ENCODE measurements around the gene SNAPC2. TPM values are rescaled to one million over a fixed set of nuclear protein-coding genes. Genes with fewer than 3 reads are reported as not detected.

SNAPC2 gene, protein sequence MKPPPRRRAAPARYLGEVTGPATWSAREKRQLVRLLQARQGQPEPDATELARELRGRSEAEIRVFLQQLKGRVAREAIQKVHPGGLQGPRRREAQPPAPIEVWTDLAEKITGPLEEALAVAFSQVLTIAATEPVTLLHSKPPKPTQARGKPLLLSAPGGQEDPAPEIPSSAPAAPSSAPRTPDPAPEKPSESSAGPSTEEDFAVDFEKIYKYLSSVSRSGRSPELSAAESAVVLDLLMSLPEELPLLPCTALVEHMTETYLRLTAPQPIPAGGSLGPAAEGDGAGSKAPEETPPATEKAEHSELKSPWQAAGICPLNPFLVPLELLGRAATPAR
- 26.7 and 36.4 TPM in 2 replicates for total RNA-seq

GRCh38 chr19:7919610-7920518, at the start of gene SNAPC2:
Gene SNAPC2 (plus strand): TSS chr19:7920338. CDS start chr19:7920367, 29 bp downstream.

GRCh38 chr19:7874076-7874896, 45.9 kb upstream of the SNAPC2 start, which contains the start of gene PRR36:
Gene PRR36 (minus strand): TSS chr19:7874390. CDS start chr19:7873689, 701 bp downstream.

DNA sequence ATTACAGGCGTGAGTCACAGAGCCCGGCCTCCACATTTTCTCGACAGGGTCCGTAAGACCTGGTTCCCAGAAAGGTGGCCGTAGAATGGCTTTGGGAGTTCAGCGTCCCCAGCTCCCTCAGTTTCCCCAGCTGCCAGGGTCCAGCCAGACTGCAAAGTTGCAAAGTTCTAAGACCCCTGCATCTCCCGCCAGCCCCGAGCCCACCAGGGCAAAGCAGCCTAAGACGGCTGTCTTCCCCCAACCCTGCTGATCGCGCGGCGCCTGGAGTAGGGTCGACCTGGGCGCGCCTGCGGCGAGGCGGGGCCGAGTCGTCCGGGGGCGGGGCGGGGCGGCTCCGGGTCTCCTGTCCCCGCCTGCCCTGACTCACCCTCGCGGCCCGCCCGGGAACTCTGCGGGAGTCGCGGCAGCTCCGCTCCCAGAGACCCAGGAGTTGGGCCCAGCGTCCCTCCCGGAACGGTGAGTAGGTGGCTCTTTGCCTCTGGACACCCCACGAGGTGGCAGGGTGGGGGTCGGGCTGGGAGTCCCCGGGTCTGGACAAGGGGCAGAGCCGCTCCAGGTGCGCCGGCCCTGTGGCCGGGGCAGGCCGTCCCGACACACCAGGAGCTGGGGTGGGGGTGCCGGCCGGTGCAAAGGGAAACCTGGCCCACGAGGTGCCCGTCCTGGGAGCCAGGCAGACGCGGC, 31.9 kb upstream of the SNAPC2 start, which contains the start of gene LRRC8E:
Gene LRRC8E (plus strand): TSS at position 366 of the 681 bp plus-strand sequence. CDS start 7,094 bp downstream, outside the sequence.

GRCh38 chr19:7903244-7904073, 16.7 kb upstream of the SNAPC2 start, which contains the start of gene MAP2K7:
Gene MAP2K7 (plus strand): TSS chr19:7903877. CDS start chr19:7903945, 68 bp downstream.

GRCh38 chr19:7914598-7915045, 5.5 kb upstream of the SNAPC2 start, which contains the start of gene TGFBR3L:
Gene TGFBR3L (plus strand): TSS chr19:7914830.

GRCh38 chr19:7926021-7926726, 6.0 kb downstream of the SNAPC2 start, which contains the start of gene CTXN1:
Gene CTXN1 (minus strand): TSS chr19:7926135. CDS start chr19:7925538, 597 bp downstream.

GRCh38 chr19:7943444-7944176, 23.5 kb downstream of the SNAPC2 start, which contains the start of gene TIMM44:
Gene TIMM44 (minus strand): TSS chr19:7943666. CDS start chr19:7943651, 15 bp downstream.

Other genes starting within 250 kb of the SNAPC2 start
- not detected in 2 replicates for gene MCEMP1, start 243.2 kb upstream of the SNAPC2 start, total RNA-seq
- gene TRAPPC5, start 239.5 kb upstream of the SNAPC2 start, total RNA-seq = 121 and 125 TPM in 2 replicates
- not detected in 2 replicates for gene FCER2, start 218.2 kb upstream of the SNAPC2 start, total RNA-seq
- gene CLEC4G, start 188.2 kb upstream of the SNAPC2 start, total RNA-seq = not detected in 2 replicates
- gene CD209, start 172.8 kb upstream of the SNAPC2 start, total RNA-seq = not detected in 2 replicates
- gene CLEC4M, start 157.1 kb upstream of the SNAPC2 start, total RNA-seq = not detected in 2 replicates
- gene EVI5L, start 90.1 kb upstream of the SNAPC2 start, total RNA-seq = 14.2 and 18.0 TPM in 2 replicates
- gene PRR36, start 45.9 kb upstream of the SNAPC2 start, total RNA-seq = not detected in 2 replicates
- 7.6 and 9.9 TPM in 2 replicates for gene LRRC8E, start 31.8 kb upstream of the SNAPC2 start, total RNA-seq
- gene MAP2K7, start 16.5 kb upstream of the SNAPC2 start, total RNA-seq = 14.2 and 14.5 TPM in 2 replicates
- gene TGFBR3L, start 5.5 kb upstream of the SNAPC2 start, total RNA-seq = 0.84 and 7.5 TPM in 2 replicates
- 0.86 and 1.1 TPM in 2 replicates for gene CTXN1, start 5.8 kb downstream of the SNAPC2 start, total RNA-seq
- 63.9 and 72.7 TPM in 2 replicates for gene TIMM44, start 23.3 kb downstream of the SNAPC2 start, total RNA-seq
- 30.1 and 51.3 TPM in 2 replicates for gene ELAVL1, start 85.3 kb downstream of the SNAPC2 start, total RNA-seq
- gene CCL25, start 132.4 kb downstream of the SNAPC2 start, total RNA-seq = not detected in 2 replicates
- not detected in 2 replicates for gene FBN3, start 229.3 kb downstream of the SNAPC2 start, total RNA-seq

Data from hair follicular keratinocyte (primary cell).